ENCODE results near the gene SOX18.
A peak's percentile ranks its signal among the peaks of the same experiment; 100 is the strongest.

Gene SOX18

DNA sequence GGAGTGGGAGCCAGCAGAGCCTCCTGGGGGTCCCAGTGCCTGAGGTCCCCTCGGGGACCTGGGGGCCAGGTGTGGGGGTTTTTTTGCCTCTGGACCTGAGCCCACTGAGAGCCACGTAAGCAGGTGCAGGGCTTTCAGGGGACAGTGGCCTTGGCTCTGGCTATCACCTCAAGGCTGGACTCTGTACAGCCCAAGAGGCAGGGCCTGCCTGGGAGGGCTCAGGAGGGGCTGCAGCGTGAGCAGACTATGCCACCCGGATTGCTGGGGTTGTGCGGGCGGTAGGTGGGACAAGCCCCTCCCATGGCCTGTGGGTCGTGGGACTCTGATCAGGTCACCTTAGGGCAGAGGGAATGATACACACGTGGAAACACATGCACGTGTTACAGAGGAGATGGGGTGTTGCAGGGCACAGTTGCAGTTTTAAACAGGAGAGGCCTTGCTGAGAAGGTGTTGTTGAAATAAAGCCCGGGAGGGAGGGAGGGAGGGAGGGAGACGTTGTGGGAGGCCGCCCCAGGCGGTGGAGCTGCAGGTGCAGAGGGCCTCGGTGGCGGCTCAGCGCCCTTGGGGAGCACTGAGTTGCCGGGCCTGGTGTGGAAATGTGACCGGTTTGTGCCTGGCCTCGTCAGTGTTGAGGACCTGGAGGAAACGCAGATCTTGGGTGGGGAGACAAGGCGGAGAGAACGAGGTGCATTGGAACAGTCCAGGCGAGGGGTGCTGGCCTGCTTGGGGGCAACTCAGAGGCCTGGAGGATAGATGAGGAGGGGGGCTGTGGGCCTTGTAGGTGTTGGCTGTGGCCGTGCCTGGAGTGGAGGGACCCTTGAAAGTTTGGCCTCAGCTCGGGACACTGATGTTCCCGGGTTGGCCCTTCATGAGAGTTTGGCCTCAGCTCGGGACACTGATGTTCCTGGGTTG, 15.9 kb upstream of the SOX18 start:
- Histone ChIP-seq H3K4me1 (ENCODE audit: insufficient read depth, low read length) (peaks cover 18% of the 10 kb centered on the region), H3K4me3 (ENCODE audit: low read depth in 1 of 2, low read length in 2 of 2) (no peak overlapping the region), H3K36me3 (ENCODE audit: insufficient read depth, low read length) (peaks cover 4% of the 10 kb centered on the region), H3K27ac (ENCODE audit: low read depth, low read length) (no peak overlapping the region), H3K27me3 (ENCODE audit: control insufficient read depth in 1 of 2, insufficient read depth in 2 of 2, low read length in 2 of 2) (no peaks in the 10 kb centered on the region), H3K9ac (ENCODE audit: low read length) (no peak overlapping the region), H3K9me3 (ENCODE audit: low read length) (no peaks in the 10 kb centered on the region)

DNA sequence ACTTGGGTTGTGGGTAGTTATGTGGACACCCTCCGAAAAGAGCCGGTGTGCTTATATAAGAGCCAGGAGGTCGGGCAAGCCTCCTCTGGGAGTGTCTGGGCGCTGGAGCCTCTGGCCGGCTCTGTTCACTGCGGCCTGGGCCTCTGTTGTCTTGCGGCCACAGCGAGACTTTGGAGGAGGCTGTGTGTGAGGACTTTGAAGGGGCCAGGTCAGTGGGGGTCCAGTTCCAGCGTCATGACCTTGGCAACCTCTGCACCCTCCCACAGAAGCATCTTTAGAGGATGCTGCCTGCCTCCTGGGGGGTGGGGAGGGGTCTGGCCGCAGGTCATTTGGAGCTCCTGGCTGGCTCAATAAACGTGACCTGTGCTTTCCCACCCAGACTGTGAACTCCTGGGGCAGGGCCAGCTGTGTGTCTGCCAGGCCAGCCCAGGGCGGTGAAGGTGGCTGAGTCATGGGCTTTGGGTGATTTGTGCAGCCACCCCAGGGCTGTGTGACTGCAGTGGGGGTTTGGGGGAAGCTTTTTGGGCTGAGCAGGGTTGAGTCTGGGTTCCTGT, 14.8 kb upstream of the SOX18 start:
- Histone ChIP-seq H3K4me3 (ENCODE audit: low read depth in 1 of 2, low read length in 2 of 2) (peak overlapping the region in 1 of 2 donors; percentile 78), H3K9me3 (ENCODE audit: low read length) (no peaks in the 10 kb centered on the region), H3K27me3 (ENCODE audit: control insufficient read depth in 1 of 2, insufficient read depth in 2 of 2, low read length in 2 of 2) (no peaks in the 10 kb centered on the region), H3K9ac (ENCODE audit: low read length) (peak overlapping the region; percentile 41), H3K27ac (ENCODE audit: low read depth, low read length) (peak overlapping the region; percentile 84), H3K36me3 (ENCODE audit: insufficient read depth, low read length) (no peaks in the 10 kb centered on the region), H3K4me1 (ENCODE audit: insufficient read depth, low read length) (peaks cover 18% of the 10 kb centered on the region)

DNA sequence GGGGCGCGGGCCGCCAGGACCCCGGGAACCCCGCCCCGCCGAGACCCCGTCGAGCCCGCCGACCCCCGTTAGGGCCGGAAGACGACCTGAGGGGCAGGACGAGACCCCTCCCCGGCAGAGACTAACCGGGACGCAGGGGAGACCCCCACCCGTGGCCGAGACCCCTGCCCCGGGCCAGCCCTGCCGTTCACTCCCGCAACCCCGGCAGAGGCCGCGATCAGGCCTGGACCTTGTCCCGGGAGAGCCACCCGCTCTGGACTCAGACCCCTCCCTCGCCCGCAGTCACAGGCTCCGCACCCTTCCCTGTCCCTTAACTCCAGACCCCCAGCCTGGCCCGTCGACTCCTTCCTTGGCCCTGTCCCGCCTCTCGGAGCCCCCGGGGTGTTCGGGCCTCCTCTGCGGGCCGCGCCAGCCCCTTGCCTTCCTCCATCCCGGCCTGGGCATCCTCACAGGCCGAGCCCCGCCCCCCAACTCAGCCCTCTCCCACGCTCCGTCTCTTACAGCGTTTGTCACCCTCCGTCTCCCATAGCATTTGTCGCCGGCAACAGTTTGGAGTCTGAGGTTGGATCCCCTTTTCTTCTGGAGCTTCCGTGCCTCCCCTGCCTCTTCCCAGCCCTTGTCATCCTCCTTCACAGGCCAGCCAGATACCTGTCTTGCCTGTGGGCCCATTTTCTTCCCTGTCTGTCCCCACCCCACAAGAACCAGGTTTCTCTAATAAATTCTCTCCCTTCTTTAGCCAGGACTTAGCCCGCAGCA, 14.1 kb upstream of the SOX18 start:
- H3K27me3 ChIP-seq (ENCODE audit: control insufficient read depth in 1 of 2, insufficient read depth in 2 of 2, low read length in 2 of 2), result no peaks in the 10 kb centered on the region
- H3K27ac ChIP-seq (ENCODE audit: low read depth, low read length), result peak overlapping the region; percentile 84
- no peaks in the 10 kb centered on the region for H3K36me3 ChIP-seq (ENCODE audit: insufficient read depth, low read length)
- H3K9me3 ChIP-seq (ENCODE audit: low read length), result no peaks in the 10 kb centered on the region
- peaks cover 18% of the 10 kb centered on the region for H3K4me1 ChIP-seq (ENCODE audit: insufficient read depth, low read length)
- H3K9ac ChIP-seq (ENCODE audit: low read length), result peak overlapping the region; percentile 41
- peak overlapping the region; percentile 48 to 78 for H3K4me3 ChIP-seq (ENCODE audit: low read depth in 1 of 2, low read length in 2 of 2)

DNA sequence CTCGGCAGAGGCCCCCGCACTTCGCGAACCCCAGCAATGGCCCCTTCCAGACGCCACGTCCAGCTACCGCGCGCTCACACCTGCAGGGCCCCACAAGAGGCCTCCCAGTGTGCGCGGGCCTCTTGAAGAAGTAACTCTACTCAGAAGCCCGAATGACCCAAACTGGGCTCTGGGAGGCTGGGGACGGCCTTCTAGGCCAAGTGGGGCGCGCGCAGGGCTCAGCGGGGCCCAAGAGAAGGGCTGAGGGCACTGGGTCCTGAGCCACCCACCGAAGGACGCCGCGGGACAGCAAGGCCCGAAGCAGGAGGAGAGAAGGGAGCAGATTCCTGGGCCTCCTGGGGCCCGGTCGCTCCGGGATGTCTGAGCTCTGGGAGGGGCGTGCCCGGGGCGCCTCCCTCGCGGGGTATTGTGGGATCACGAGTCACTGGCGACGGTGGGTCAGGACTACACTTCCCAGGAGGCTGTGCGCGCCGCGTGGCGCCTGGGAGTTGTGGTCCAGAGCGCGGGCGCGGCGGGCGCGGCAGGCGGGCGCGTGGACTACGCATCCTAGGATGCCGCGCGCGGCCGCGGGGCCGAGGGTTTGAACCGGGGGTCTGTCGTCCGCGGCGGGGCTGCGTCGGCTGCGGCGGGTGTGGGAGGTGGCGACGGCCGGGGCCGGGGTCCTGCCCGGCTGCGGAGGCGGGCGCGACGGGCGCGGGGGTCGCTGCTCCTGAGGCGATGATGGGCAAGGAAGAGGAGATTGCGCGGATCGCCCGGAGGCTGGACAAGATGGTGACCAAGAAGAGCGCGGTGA, 13.4 kb upstream of the SOX18 start, which contains the start of gene TCEA2:
Gene TCEA2 (plus strand): TSS at position 603 of the 793 bp plus-strand sequence. CDS start 115 bp downstream, at position 718.
- no peaks in the 10 kb centered on the region for H3K9me3 ChIP-seq (ENCODE audit: low read length)
- peak within 1 kb of the TSS; percentile 84 for H3K27ac ChIP-seq (ENCODE audit: low read depth, low read length)
- no peaks in the 10 kb centered on the region for H3K36me3 ChIP-seq (ENCODE audit: insufficient read depth, low read length)
- peak within 1 kb of the TSS; percentile 48 to 78 for H3K4me3 ChIP-seq (ENCODE audit: low read depth in 1 of 2, low read length in 2 of 2)
- peaks cover 18% of the 10 kb centered on the region for H3K4me1 ChIP-seq (ENCODE audit: insufficient read depth, low read length)
- H3K9ac ChIP-seq (ENCODE audit: low read length), result peak within 1 kb of the TSS; percentile 41
- peaks cover 0 to 5% of the 10 kb centered on the region in 2 donors for H3K27me3 ChIP-seq (ENCODE audit: control insufficient read depth in 1 of 2, insufficient read depth in 2 of 2, low read length in 2 of 2)

DNA sequence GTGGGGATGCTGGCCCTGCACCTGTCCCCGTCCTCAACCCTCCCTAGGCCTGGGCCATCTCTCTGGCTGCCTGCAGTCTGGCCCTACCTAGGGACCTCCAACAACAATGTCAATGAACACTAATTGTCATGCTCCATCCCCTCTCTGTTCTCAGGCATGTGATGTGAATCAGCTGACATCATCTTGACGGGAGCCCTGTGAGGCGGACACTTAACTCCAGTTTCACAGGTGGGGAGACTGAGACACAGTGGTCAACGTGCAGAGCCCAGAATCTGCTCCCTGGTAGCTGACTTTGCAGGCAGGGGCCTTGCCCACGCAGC, 12.8 kb upstream of the SOX18 start:
- Histone ChIP-seq H3K4me1 (ENCODE audit: insufficient read depth, low read length) (peaks cover 18% of the 10 kb centered on the region), H3K9me3 (ENCODE audit: low read length) (no peaks in the 10 kb centered on the region), H3K36me3 (ENCODE audit: insufficient read depth, low read length) (no peaks in the 10 kb centered on the region), H3K27me3 (ENCODE audit: control insufficient read depth in 1 of 2, insufficient read depth in 2 of 2, low read length in 2 of 2) (peaks cover 0 to 8% of the 10 kb centered on the region in 2 donors), H3K4me3 (ENCODE audit: low read depth in 1 of 2, low read length in 2 of 2) (peak overlapping the region; percentile 48 to 78), H3K9ac (ENCODE audit: low read length) (peak overlapping the region; percentile 34), H3K27ac (ENCODE audit: low read depth, low read length) (peak overlapping the region; percentile 84)

DNA sequence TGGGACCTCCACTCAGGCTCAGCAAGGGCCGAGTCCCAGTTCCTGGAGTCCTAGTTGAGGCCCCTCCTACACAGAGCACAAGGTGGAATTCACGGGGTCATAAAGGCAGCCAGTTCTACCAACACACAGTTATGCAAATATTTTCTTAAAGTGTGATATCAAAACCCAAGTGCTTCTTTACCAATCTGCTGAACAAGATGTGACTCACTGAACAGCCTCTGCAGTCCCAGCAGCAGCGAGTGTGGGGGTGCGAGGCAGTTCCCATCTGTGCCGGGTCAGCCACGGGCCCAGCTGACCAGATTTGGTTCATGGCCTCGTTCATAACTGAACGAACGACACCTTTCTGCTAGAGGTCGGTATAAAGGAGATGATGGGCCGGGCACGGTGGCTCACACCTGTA, 9.1 kb upstream of the SOX18 start:
- no peak overlapping the region for H3K4me3 ChIP-seq (ENCODE audit: low read depth in 1 of 2, low read length in 2 of 2)
- H3K4me1 ChIP-seq (ENCODE audit: insufficient read depth, low read length), result peaks cover 9% of the 10 kb centered on the region
- no peak overlapping the region for H3K9ac ChIP-seq (ENCODE audit: low read length)
- no peak overlapping the region for H3K27ac ChIP-seq (ENCODE audit: low read depth, low read length)
- no peaks in the 10 kb centered on the region for H3K9me3 ChIP-seq (ENCODE audit: low read length)
- H3K36me3 ChIP-seq (ENCODE audit: insufficient read depth, low read length), result no peaks in the 10 kb centered on the region
- peaks cover 0 to 35% of the 10 kb centered on the region in 2 donors for H3K27me3 ChIP-seq (ENCODE audit: control insufficient read depth in 1 of 2, insufficient read depth in 2 of 2, low read length in 2 of 2)

DNA sequence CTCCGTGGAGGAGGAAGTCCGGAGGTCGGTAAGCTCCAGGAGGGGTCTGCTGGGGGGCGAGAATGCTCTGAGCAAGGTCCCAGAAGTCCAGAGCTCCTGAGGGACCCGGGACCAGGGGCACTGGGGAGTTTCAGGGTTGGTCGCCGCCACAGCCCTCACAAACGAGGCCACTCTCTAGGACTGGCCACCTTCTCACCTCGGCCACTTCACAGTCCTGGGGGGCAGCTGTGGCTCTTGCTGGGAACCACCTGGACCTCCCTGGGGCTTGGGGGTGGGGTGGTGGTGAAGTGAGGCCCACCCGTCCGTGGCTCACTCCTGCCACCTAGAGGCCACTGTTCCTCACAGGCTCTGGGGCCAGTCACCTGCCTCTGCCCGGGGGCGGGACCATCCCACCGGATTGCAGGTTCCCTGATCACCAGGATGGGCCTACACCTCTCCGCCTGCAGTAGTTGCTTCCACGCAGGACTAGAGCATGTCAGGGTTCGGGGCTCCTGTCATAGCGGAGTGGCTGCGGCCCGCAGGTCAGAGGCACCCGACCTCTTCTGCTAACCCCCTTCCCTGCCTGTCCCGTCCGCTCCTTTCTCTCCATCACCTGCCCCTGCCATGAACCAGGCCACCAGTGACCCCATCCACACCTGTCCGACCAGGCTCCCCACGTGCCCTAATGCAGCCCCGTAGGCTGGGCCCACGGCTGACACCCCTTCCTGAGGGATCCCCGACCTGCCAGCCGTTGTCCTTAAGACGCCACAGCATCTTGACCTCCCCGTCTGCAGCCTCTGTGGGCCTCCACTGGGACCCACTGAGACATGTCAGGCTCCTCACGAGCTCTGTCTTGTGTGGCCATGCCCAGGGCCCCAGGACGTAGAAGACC, 8.4 kb upstream of the SOX18 start:
- H3K36me3 ChIP-seq (ENCODE audit: insufficient read depth, low read length), result no peaks in the 10 kb centered on the region
- H3K27ac ChIP-seq (ENCODE audit: low read depth, low read length), result no peak overlapping the region

DNA sequence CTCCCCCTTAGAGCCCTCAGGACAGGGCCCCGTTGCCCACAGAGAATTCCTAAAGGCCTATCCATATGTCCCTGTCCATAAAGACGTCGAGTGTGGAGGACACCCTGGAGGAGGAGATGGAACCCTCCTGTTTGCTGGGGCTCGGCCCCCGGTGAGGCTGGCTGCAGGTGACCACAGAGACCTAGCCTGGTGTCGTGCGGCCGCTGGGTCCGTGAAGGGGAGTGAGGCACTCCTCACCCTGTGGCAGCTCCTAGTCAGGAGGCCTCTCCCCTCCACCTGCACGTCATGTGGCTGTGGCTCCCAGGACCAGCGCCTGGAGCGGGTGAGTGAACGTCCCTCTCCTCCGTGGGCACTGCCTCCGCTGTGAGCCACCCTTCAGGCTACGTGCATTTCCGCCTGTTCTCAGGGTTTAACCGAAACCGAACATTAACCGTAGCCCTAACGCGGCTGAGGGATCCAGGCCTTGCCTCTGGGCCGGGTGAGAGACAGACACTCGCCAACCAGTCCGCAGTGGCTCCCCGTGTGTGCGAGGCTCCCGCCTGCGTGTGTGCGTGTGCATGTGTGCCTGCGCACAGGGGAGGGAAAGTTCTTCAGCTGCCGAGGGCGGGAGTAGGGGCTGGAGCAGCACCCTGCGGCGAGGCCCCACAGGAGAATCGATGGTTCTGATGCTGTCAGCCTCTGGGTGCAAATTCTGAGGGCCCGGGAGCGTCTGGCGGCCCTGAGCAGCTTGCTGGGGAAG, 7.6 kb upstream of the SOX18 start:
- Histone ChIP-seq H3K4me1 (ENCODE audit: insufficient read depth, low read length) (peaks cover 2% of the 10 kb centered on the region), H3K36me3 (ENCODE audit: insufficient read depth, low read length) (no peaks in the 10 kb centered on the region), H3K9me3 (ENCODE audit: low read length) (no peaks in the 10 kb centered on the region), H3K4me3 (ENCODE audit: low read depth in 1 of 2, low read length in 2 of 2) (no peak overlapping the region), H3K27me3 (ENCODE audit: control insufficient read depth in 1 of 2, insufficient read depth in 2 of 2, low read length in 2 of 2) (peaks cover 0 to 48% of the 10 kb centered on the region in 2 donors), H3K9ac (ENCODE audit: low read length) (no peak overlapping the region), H3K27ac (ENCODE audit: low read depth, low read length) (no peak overlapping the region)

More for the DNA sequence above, 8.4 kb upstream of the SOX18 start:
- Histone ChIP-seq H3K9ac (ENCODE audit: low read length) (no peak overlapping the region), H3K27me3 (ENCODE audit: control insufficient read depth in 1 of 2, insufficient read depth in 2 of 2, low read length in 2 of 2) (peaks cover 0 to 41% of the 10 kb centered on the region in 2 donors), H3K4me3 (ENCODE audit: low read depth in 1 of 2, low read length in 2 of 2) (no peak overlapping the region), H3K4me1 (ENCODE audit: insufficient read depth, low read length) (peaks cover 9% of the 10 kb centered on the region), H3K9me3 (ENCODE audit: low read length) (no peaks in the 10 kb centered on the region)

DNA sequence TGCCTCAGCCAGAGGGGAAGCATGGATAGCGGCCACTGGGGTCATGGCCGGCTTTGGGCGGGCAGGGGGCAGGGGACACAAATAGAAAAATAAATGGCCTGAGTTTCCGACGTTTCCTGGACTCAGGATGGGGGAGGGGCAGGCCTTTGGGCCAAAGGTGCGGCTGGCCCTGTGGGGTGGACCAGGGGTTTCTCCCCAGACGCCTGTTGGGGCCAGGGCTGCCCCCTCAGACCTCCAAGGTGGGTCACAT, 7.1 kb upstream of the SOX18 start:
- Histone ChIP-seq H3K9me3 (ENCODE audit: low read length) (no peaks in the 10 kb centered on the region), H3K9ac (ENCODE audit: low read length) (no peak overlapping the region), H3K27ac (ENCODE audit: low read depth, low read length) (no peak overlapping the region), H3K36me3 (ENCODE audit: insufficient read depth, low read length) (no peaks in the 10 kb centered on the region), H3K4me1 (ENCODE audit: insufficient read depth, low read length) (no peaks in the 10 kb centered on the region), H3K4me3 (ENCODE audit: low read depth in 1 of 2, low read length in 2 of 2) (no peak overlapping the region), H3K27me3 (ENCODE audit: control insufficient read depth in 1 of 2, insufficient read depth in 2 of 2, low read length in 2 of 2) (peaks cover 0 to 50% of the 10 kb centered on the region in 2 donors)

Data from muscle layer of colon (tissue), 2 donors.